ENCODE results near the gene NFE2L3.
"Not testable (repeated sequence)": the region's sequence is repeated elsewhere in the genome, so short reads cannot be mapped to it uniquely, and the experiment has no call there.

NFE2L3 gene

GRCh38 chr7:26192485-26193087 is 40.6 kb downstream of the NFE2L3 start:
- no peak for DNase-seq (ENCODE audit: extremely low read depth, low read depth)
- TF ChIP-seq CTCF (IDR thresholded peaks at IDR 0.05; ENCODE audit: low read depth, low read length), result no peak

- no peak for DNase-seq (ENCODE audit: extremely low read depth, low read depth)
- TF ChIP-seq CTCF (IDR thresholded peaks at IDR 0.05; ENCODE audit: low read depth, low read length), result no peak
Observed at GRCh38 chr7:26193432-26194207, 41.6 kb downstream of the NFE2L3 start.

- not testable (repeated sequence) for DNase-seq (ENCODE audit: extremely low read depth, low read depth)
Observed at GRCh38 chr7:26194764-26195163, 42.8 kb downstream of the NFE2L3 start.

GRCh38 chr7:26195182-26195581 is 43.2 kb downstream of the NFE2L3 start:
- DNase-seq (ENCODE audit: extremely low read depth, low read depth), result no peak
- no peak for TF ChIP-seq CTCF (IDR thresholded peaks at IDR 0.05; ENCODE audit: low read depth, low read length)

GRCh38 chr7:26195867-26196657 is 44.1 kb downstream of the NFE2L3 start:
- DNase-seq (ENCODE audit: extremely low read depth, low read depth), result no peak
- TF ChIP-seq CTCF (IDR thresholded peaks at IDR 0.05; ENCODE audit: low read depth, low read length), result no peak

GRCh38 chr7:26197153-26198115 is 45.4 kb downstream of the NFE2L3 start:
- no peak for DNase-seq (ENCODE audit: extremely low read depth, low read depth)
- TF ChIP-seq CTCF (IDR thresholded peaks at IDR 0.05; ENCODE audit: low read depth, low read length), result no peak

GRCh38 chr7:26198133-26198780 is 46.3 kb downstream of the NFE2L3 start:
- peak; percentile 62 for TF ChIP-seq CTCF (IDR thresholded peaks at IDR 0.05; ENCODE audit: low read depth, low read length)
- no peak for DNase-seq (ENCODE audit: extremely low read depth, low read depth)

Measured in AG09319 (cell line).